HG03280 (cell line): Measurements from ENCODE around the gene EVA1C.
"Not testable (repeated sequence)": the region's sequence is repeated elsewhere in the genome, so short reads cannot be mapped to it uniquely, and the experiment has no call there.

Source experiments
- ATAC-seq: cut with Tn5 transposase; IDR thresholded peaks from one replicate; pipeline ENCODE4 v1.9.1; 2021; ENCODE audit warnings: mild to moderate bottlenecking, moderate library complexity; ENCODE audit not compliant: unreplicated experiment

The EVA1C gene

DNA sequence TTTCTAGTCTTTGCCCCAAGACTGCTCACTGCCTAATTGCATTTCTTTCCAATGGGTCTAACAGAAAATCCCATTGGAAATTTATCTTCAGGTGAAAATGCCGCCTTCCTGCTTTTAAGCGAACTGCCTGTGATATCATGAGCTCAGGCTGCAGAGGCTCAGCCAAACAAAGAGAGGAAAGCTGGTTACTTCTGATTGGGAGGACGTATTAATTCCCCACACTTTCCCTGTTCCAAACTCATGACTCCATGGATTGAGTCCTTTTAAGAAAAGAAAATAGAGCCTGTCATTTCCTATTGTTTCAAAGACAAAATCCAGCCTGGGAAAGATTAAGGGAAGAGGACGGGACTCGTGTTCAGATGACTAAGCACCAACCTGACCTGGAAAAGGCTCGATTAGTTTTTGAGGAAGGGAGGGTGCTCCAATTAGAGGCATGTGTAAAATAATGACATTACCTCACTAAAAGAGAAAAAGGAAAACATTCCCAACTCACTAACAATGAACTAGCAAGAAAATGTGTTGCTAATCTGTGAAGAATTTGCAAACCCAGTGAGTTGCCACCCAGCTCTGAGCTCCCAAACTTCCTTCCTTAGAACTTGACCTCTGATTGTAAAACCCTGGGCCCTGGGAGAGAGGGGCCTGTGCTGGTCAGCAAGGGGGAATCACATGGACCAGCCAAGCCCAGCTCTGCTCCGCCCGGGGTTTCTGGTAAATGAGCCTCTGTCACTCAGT, 111.6 kb downstream of the EVA1C start:
- ATAC-seq = no peak

DNA sequence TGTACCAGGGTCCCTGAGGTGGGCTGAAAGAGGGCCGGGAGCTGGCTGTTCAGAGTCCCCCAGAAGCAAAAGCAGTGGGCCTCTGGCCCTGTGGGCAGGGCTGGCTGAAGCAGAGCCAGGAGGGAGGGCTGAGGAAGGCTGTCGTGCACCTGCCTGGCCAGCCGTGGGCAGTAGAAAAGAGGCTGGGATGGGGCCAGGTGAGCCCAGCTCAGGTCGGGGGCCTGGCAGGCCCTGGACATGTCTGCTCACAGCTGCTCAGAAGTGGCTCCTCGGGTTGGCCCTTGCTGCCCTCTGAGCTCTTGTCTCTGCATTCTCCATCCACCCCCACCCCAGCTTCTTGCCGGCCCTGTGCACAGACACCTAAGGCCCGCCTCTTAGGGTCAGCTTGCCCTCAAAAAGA, 112.8 kb downstream of the EVA1C start:
- no peak for ATAC-seq

DNA sequence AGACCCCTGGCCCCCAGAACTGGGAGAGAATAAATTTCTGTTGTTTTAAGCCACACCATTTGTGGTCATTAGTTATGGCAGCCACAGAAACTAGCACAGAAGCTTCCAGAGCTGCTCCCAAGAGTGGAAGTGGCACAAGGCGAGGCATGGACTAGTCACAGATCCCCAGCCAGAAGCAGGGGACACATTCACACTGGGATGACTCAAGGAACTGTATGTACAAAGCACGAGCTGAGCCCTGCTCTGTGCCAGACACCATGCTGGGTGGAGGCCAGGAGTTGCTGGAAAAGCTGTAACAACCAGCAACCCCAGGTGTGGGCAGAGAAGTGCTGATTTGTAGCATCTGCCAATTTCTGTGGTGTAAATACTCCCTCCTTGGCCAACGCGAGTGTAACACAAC, 117.2 kb downstream of the EVA1C start:
- no peak for ATAC-seq

DNA sequence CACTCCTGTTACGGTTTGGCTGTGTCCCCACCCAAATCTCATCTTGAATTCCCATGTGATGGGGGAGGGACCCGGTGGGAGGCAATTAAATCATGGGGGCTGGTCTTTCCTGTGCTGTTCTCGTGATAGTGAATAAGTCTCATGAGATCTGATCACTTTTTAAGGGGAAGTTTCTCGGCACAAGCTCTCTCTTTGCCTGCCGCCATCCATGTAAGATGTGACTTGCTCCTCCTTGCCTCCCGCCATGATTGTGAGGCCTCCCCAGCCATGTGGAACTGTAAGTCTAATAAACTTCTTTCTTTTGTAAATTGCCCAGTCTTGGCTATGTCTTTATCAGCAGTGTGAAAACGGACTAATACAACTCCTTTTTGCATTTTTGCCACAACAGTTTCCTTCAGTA, 118.3 kb downstream of the EVA1C start:
- not testable (repeated sequence) for ATAC-seq

- not testable (repeated sequence) for ATAC-seq
Observed at GRCh38 chr21:32531561-32531960, 119.1 kb downstream of the EVA1C start.

DNA sequence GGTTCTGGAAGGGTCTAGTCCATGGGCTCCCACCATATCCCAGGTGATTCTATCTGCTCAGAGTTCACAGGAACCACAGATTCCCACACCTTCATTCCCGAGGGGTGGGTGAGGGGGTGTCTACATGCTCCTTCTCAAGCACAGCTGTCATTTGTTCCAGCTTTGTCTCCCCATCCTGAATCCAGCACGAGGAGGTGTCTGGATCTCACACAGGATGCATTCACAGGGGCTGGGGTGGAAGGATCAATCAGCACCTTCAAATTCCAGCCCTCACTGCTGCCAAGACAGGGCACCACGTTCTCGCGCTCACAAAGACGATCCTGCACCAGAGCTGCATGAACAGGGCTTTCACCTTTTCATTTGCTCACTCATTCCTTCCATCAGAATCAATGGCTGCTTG, 120.1 kb downstream of the EVA1C start:
- ATAC-seq = no peak

- no peak for ATAC-seq
Observed at GRCh38 chr21:32533053-32533452, 120.5 kb downstream of the EVA1C start.

DNA sequence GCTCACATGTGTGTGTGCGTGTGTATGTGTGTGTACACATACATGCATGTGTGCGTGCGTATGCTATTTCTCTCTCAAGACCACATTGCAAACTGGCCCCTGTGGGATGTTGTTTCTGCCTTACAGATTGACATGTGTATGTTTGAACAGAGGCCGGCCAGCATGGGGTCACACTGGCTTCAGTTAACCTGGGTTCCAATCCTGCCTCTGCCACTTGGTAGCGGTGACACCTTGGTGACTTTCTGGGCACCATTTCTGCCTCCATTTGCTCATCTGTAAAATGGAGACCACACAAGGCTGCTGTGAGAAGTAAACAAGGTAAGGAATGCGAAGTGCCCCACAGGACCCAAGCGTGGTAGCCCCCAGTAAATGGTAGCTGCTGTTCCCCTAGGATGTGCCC, 121.1 kb downstream of the EVA1C start:
- no peak for ATAC-seq

- no peak for ATAC-seq
Observed at GRCh38 chr21:32534113-32534512, 121.6 kb downstream of the EVA1C start.

DNA sequence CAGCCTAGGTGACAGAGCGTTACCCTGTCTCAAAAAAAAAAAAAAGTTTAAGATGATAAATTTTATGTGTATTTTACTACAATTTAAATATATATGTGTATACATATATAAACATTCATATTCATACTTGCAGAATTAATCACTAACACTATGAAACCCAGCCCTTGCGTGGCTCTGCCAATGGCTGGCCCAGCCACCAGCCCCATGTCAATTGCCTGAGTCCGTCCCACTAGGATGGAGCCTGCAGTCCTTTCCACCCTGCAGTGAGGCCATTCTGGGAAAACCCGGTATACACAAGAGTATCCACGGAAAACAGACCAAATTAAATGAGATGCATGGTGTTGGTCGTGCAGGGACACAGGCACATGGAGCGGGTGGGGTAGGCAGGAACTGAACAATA, 123.1 kb downstream of the EVA1C start:
- ATAC-seq = no peak

GRCh38 chr21:32537569-32537881, 125.0 kb downstream of the EVA1C start:
- ATAC-seq = no peak

DNA sequence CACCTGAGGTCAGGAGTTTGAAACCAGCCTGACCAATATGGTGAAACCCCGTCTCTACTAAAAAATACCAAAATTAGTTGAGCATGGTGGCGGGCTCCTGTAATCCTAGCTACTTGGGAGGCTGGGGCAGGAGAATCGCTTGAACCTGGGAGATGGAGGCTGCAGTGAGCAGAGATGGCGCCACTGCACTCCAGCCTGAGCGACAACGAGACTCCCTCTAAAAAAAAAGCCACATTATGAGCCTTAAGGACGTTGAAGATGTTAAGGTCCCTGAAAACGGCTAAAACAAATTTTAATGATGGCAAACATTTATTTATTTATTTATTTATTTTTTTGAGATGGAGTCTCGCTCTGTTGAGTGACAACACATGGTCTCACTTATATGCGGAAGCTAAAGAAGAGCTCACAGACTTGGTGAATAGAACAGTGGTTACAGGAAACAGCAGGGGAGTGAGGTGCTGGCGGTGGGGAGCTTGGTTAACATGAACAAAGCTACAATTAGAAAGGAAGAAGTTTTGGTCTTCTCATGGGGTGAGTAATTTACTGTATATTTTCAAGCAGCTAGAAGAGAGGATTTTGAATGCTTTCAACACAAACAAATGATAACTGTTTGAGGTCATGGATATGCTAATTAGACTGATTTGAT, 125.8 kb downstream of the EVA1C start:
- ATAC-seq = no peak

DNA sequence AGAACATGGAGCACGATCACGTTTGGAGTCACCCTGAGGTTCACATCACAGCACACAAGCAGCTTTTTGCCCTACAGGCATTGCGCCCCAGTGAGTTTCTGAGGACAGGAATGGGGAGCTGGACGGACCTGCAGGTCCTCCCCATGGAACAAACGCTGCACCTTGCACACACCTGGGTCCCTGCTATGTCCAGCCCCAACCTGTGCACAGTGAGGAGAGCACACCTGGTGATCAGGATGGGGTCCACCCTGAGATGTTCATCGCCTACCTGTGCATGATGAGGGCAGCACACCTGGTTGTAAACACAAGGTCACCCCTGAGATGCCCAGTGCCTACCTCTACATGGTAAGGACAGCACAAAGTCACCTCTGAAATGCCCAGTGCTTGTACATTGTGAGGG, 126.9 kb downstream of the EVA1C start:
- no peak for ATAC-seq

DNA sequence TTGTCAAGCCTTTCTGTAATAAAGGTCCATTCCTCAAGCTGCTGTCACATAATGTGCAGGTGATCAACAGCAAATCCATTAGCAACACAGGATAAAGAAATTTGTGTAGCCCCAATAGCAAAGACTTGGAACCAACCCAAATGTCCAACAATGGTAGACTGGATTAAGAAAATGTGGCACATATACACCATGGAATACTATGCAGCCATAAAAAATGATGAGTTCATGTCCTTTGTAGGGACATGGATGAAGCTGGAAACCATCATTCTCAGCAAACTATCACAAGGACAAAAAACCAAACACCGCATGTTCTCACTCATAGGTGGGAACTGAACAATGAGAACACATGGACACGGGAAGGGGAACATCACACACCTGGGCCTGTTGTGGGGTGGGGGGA, 130.6 kb downstream of the EVA1C start:
- ATAC-seq = not testable (repeated sequence)

GRCh38 chr21:32543975-32544374, 131.5 kb downstream of the EVA1C start:
- ATAC-seq = no peak

DNA sequence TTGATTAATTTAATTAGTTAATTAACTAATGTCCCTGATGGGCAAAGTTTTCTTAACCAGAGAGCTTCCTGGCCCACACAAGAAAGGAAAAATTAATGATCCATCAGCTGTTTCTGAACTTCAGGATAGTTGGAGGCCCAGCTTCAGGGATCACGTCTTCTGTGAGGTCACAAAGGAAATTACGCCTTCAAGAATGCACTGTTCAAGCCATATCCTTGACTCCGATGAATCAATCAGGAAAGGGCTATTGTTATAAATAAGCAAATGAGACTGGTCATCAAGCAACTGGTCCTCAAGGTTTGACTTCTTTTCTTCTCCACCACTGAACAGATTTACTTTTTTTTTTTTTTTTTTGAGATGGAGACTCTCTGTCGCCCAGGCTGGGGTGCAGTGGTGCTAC, 132.2 kb downstream of the EVA1C start:
- no peak for ATAC-seq

GRCh38 chr21:32545948-32546441, 133.5 kb downstream of the EVA1C start:
- no peak for ATAC-seq

DNA sequence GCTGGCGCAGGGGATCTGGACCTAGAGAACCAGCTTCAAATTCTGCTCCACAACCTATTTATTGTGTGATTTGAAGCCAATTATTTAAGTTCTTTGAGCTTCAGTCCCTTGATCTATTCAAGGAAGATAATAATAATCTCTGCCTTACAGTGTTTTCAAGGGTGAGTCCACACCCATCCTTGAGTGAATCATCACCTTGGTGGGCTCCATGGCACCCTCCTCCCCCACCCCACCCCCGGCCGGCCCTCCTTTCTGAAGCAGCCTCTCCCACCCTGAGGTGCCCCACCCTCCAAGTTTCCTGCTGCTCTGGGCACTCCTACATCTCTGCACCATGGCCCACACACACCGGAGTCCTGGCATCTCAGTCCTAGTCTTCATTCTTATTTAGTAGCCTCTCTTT, 134.5 kb downstream of the EVA1C start:
- ATAC-seq = no peak

GRCh38 chr21:32548978-32549377, 136.5 kb downstream of the EVA1C start:
- ATAC-seq = no peak

DNA sequence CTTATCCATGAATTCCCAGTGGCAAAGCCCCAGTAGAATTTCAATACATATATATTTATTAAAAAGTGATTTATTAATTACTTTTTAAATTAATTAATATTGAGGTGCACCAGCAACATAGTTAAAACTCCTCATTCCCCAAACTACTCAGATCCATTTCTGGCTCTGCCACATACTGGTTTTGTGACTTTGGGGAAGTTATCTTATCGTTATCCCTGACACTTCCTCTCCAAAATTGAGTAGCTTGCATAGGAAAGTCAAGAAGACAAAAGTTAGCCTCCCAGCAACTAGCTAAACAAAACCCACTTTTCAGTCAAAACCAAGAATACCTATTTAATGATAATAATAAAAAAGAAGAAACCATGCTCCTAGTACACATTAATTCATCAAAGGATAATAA, 136.9 kb downstream of the EVA1C start:
- no peak for ATAC-seq

DNA sequence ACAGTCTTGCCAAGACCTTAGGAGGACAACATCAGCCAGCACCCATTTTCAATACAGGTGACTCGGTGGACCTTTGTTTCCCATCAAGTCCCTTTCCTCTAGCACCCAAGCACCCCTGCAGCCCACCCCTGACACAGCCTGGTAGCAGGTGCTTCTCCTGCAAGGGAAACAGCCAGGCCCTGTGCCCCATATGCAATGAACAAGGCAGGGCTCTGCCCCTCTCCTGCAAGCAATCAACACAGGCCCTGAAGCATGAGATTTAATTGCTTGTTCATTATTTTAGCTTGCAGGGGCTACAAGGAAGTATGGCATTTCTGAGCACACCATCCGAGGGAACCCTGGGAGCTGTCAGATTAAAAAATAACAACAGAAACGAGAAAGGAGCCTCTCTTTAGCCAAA, 137.4 kb downstream of the EVA1C start:
- ATAC-seq = no peak

GRCh38 chr21:32554832-32555638, 142.5 kb downstream of the EVA1C start:
- ATAC-seq = no peak
